ENCODE measurements around the gene RPL7A. TPM values are rescaled to one million over a fixed set of nuclear protein-coding genes. Genes with fewer than 3 reads are reported as not detected.
"Not testable (repeated sequence)": the region's sequence is repeated elsewhere in the genome, so short reads cannot be mapped to it uniquely, and the experiment has no call there.

The RPL7A gene
- total RNA-seq, 1 experiment from 2014 or later, result 2,948 TPM

- not testable (repeated sequence) for DNase-seq
These were observed 13.1 kb upstream of the RPL7A start for GRCh38 chr9:133334888-133335287.

GRCh38 chr9:133335924-133336811 is 11.8 kb upstream of the RPL7A start, which contains the start of gene SURF6:
TSS of gene SURF6 (minus strand) at chr9:133336188. CDS start at chr9:133336132, 56 bp downstream.
- DNase-seq, result peak; percentile 97
- Histone ChIP-seq H3K27me3 (ENCODE audit: control insufficient read depth, insufficient read depth, low read length) (no peaks in the 10 kb centered on the region), H3K4me3 (ENCODE audit: insufficient read depth, low read depth, low read length) (peak within 1 kb of the TSS; percentile 94), H3K36me3 (replicated peaks; ENCODE audit: control insufficient read depth, insufficient read depth, low read length) (peaks cover 34% of the 10 kb centered on the region)

More at GRCh38 chr9:133334888-133335287, 13.1 kb upstream of the RPL7A start:
- H3K27me3 ChIP-seq (ENCODE audit: control insufficient read depth, insufficient read depth, low read length), result not testable (repeated sequence)
- peaks cover 26% of the 10 kb centered on the region for H3K36me3 ChIP-seq (replicated peaks; ENCODE audit: control insufficient read depth, insufficient read depth, low read length)
- H3K4me3 ChIP-seq (ENCODE audit: insufficient read depth, low read depth, low read length), result peak overlapping the region; percentile 94

- no peak for DNase-seq
- H3K36me3 ChIP-seq (replicated peaks; ENCODE audit: control insufficient read depth, insufficient read depth, low read length), result peaks cover 44% of the 10 kb centered on the region
- no peak overlapping the region for H3K4me3 ChIP-seq (ENCODE audit: insufficient read depth, low read depth, low read length)
- no peaks in the 10 kb centered on the region for H3K27me3 ChIP-seq (ENCODE audit: control insufficient read depth, insufficient read depth, low read length)
These were observed 8.4 kb upstream of the RPL7A start for GRCh38 chr9:133339641-133340040.

DNA sequence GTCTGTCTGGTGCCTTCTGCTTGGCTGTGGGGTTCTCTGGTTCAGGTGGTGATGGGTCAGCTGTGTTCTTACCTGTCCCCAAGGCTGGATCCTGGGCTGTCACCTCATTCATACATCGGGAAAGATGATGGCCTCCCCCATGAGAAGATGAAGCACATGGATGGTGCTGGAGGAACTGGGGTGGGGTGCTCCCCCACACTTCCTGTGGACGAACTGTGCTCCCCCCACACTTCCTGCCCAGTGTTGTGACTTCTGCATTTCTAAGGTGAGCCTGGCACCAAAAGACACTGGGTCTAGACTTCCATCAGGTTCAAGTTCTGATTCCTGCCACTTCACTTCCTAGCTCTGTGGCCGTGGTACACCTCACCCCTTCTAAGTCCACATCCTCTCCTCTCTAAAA is 7.8 kb upstream of the RPL7A start:
- Histone ChIP-seq H3K27me3 (ENCODE audit: control insufficient read depth, insufficient read depth, low read length) (no peaks in the 10 kb centered on the region), H3K36me3 (replicated peaks; ENCODE audit: control insufficient read depth, insufficient read depth, low read length) (peaks cover 49% of the 10 kb centered on the region), H3K4me3 (ENCODE audit: insufficient read depth, low read depth, low read length) (no peak overlapping the region)
- DNase-seq, result no peak

DNA sequence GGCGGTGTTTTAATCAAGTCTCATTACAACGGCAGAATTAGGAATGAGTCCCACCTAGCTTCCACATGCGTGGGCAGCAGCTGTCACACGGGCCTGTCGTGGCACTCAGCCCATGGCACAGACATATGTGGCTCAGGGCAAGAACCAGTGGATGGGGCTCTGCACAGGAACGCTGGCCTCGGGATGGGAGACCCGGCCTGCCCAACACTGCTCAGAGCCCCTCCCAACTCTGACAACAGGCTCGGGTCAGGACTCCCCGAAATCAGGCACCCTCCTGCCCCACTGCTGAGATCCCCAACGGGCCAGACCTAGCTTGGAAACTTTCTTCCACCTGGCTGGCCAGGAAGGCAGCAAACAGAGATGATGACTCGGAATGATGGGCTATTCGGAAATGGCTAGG is 7.1 kb upstream of the RPL7A start:
- Histone ChIP-seq H3K27me3 (ENCODE audit: control insufficient read depth, insufficient read depth, low read length) (no peaks in the 10 kb centered on the region), H3K4me3 (ENCODE audit: insufficient read depth, low read depth, low read length) (no peak overlapping the region), H3K36me3 (replicated peaks; ENCODE audit: control insufficient read depth, insufficient read depth, low read length) (peaks cover 55% of the 10 kb centered on the region)
- no peak for DNase-seq

DNA sequence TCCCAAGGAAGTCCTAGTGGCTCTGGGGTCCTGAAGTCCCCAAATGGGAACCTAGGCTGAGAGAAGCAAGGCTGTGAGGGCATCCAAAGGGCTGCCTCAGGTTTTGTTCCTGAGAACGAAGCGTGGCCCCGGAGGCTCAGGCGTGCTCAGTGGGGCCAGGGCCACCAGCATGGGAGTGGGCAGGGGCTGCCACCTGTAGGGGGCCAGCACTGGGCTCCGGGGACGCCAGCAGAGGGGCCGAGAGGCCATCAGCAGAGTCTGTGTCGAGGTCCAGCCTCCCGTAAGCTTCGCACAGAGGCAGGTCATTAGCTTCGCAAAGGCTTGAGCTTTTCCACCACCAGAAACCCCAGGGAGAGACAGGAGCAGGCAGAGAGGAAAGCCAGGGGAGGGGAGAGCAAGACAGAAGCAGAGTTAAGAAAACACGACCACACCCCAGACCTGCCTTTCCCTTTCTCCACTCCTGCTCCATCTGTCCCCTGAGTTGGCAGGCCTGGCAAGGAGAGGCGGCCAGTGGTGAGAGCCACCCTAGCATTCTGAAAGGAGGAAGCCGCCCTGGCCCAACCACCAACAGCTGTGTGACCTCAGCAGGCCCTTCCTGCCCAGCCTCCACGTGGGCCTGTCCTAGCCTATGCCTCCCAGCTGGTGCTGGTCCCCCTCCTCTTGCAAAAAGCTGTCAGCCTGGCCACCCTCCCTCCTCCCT is 6.5 kb upstream of the RPL7A start:
- H3K36me3 ChIP-seq (replicated peaks; ENCODE audit: control insufficient read depth, insufficient read depth, low read length), result peaks cover 56% of the 10 kb centered on the region
- H3K4me3 ChIP-seq (ENCODE audit: insufficient read depth, low read depth, low read length), result no peak overlapping the region
- H3K27me3 ChIP-seq (ENCODE audit: control insufficient read depth, insufficient read depth, low read length), result no peaks in the 10 kb centered on the region
- no peak for DNase-seq

GRCh38 chr9:133342069-133342406 is 6.0 kb upstream of the RPL7A start:
- H3K4me3 ChIP-seq (ENCODE audit: insufficient read depth, low read depth, low read length), result no peak overlapping the region
- H3K27me3 ChIP-seq (ENCODE audit: control insufficient read depth, insufficient read depth, low read length), result no peaks in the 10 kb centered on the region
- peak; percentile 91 for DNase-seq
- peaks cover 56% of the 10 kb centered on the region for H3K36me3 ChIP-seq (replicated peaks; ENCODE audit: control insufficient read depth, insufficient read depth, low read length)

- Histone ChIP-seq H3K4me3 (ENCODE audit: insufficient read depth, low read depth, low read length) (no peak overlapping the region), H3K27me3 (ENCODE audit: control insufficient read depth, insufficient read depth, low read length) (no peaks in the 10 kb centered on the region), H3K36me3 (replicated peaks; ENCODE audit: control insufficient read depth, insufficient read depth, low read length) (peaks cover 56% of the 10 kb centered on the region)
- DNase-seq, result peak; percentile 80
These were observed 5.4 kb upstream of the RPL7A start for GRCh38 chr9:133342570-133342969.

- Histone ChIP-seq H3K36me3 (replicated peaks; ENCODE audit: control insufficient read depth, insufficient read depth, low read length) (peaks cover 59% of the 10 kb centered on the region), H3K4me3 (ENCODE audit: insufficient read depth, low read depth, low read length) (no peak overlapping the region), H3K27me3 (ENCODE audit: control insufficient read depth, insufficient read depth, low read length) (no peaks in the 10 kb centered on the region)
- DNase-seq, result no peak
These were observed 3.9 kb upstream of the RPL7A start for GRCh38 chr9:133344071-133344470.

DNA sequence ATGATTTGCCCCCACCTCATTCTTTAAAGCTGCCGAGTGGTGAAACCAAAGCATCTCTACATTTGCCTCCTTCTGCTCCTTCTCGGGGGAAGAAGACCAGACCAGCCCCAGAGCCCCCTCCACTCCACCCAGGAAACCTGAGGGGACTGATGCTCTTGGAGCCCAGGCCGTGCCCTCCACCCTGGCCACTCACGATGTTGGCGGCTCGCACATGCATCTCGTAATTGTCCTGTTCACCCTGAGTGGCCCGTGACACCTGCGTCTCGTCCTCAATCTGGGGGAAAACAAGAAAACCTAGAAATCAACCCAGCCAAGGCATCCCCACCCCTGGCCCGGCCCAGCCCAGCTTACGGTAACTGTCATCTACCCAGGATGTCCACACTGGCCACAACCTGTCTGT is 3.0 kb upstream of the RPL7A start:
- H3K27me3 ChIP-seq (ENCODE audit: control insufficient read depth, insufficient read depth, low read length), result no peaks in the 10 kb centered on the region
- no peak for DNase-seq
- H3K36me3 ChIP-seq (replicated peaks; ENCODE audit: control insufficient read depth, insufficient read depth, low read length), result peaks cover 63% of the 10 kb centered on the region
- no peak overlapping the region for H3K4me3 ChIP-seq (ENCODE audit: insufficient read depth, low read depth, low read length)

- no peak for DNase-seq
- peaks cover 63% of the 10 kb centered on the region for H3K36me3 ChIP-seq (replicated peaks; ENCODE audit: control insufficient read depth, insufficient read depth, low read length)
- H3K27me3 ChIP-seq (ENCODE audit: control insufficient read depth, insufficient read depth, low read length), result no peaks in the 10 kb centered on the region
These were observed 2.4 kb upstream of the RPL7A start for GRCh38 chr9:133345596-133345995.

GRCh38 chr9:133346021-133346785 is 1.8 kb upstream of the RPL7A start:
- peaks cover 63% of the 10 kb centered on the region for H3K36me3 ChIP-seq (replicated peaks; ENCODE audit: control insufficient read depth, insufficient read depth, low read length)
- DNase-seq, result no peak
- no peaks in the 10 kb centered on the region for H3K27me3 ChIP-seq (ENCODE audit: control insufficient read depth, insufficient read depth, low read length)
- H3K4me3 ChIP-seq (ENCODE audit: insufficient read depth, low read depth, low read length), result peak overlapping the region; percentile 100; the same call in 1 of the 2 replicates

More at GRCh38 chr9:133345596-133345995, 2.4 kb upstream of the RPL7A start:
- no peak overlapping the region for H3K4me3 ChIP-seq (ENCODE audit: insufficient read depth, low read depth, low read length)

DNA sequence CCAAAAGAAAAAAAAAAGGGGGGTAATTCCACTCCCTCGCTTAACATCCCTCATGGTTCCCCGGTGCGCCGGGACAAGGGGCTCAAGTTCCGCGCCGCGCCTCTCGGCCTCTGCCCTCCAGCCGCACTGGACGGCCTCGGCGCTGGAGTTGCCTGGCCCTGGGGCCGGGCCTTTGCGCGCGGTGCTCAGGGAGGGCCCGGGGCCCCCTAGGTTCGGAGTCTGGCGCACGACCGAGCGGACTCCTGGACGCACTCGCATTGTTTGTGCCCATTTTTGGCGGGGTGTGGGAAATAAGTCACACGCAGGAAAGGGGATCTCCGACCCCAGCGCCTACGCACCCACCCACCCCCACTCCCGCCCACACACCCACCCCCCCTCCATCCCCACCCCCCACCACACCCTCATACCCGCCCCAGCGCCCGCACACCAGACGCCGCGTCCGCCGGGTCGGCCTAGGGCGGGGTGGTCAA is 468 bp upstream of the RPL7A start:
- Histone ChIP-seq H3K36me3 (replicated peaks; ENCODE audit: control insufficient read depth, insufficient read depth, low read length) (peaks cover 67% of the 10 kb centered on the region), H3K4me3 (ENCODE audit: insufficient read depth, low read depth, low read length) (peak overlapping the region; percentile 100), H3K27me3 (ENCODE audit: control insufficient read depth, insufficient read depth, low read length) (no peaks in the 10 kb centered on the region)
- DNase-seq, result peak; percentile 91

Data from H7 (cell line).